ENCODE results near the gene TEX29.

DNA sequence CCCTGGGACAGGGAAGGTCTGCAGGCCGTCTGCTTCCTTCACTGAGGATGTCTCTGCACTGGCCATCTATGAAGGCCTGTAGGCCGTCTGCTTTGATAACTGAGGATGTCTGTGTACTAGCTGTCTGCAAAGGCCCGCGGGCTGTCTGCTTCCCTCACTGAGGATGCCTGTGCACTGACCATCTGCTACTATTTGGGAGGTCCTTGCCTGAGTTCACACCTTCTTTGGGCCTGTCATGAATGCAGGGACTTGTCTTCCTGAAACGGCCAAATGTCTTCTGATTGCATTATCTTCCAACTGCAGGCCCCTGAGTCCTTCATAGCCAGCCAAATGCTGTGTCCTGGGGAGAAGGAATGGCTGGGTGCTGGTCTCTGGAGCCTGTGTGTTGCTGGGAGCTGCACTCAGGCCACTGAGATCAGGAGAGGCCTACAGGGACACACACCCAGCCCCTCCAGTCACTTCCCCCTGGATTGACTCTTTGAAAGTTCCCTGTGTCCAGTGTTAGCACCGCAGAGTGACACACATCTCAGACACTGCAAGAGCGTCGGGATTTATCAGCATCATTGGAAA, 72.9 kb downstream of the TEX29 start:
- TF ChIP-seq CTCF (IDR thresholded peaks at IDR 0.05) (no peak), EZH2 (IDR thresholded peaks at IDR 0.05; ENCODE audit: borderline replicate concordance, insufficient read depth, low read depth, low read length, poor library complexity, severe bottlenecking) (no peak)
